ENCODE results near the gene LDB1.

Gene LDB1

DNA sequence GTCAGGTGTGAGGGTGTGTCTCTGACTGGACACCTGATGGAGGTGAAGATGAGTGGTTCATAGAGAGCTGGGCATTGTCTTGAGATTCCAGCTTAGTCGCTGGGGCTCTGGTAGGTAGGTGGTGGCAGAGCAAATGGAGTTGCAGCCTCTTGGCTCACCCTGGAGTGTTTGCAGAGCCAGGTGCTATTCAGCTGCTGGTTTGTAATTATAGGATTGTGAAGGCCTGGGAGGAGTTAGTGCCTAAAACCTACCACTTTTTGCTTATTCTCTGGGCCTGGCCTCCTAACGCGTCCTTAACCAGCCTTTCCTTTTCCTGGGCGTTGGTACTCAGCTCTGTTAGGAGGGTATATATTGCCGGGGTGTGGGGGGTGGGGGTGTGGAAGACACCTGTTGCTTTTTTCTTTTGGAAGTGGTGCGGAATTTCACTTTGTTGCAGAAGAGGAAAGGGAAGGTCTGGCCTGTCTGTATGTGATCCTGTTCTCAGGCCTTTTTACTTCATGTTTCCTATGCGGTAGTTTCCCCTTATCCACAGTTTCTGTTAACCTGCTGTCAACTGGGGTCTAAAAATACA lies 15.9 kb upstream of the LDB1 start:
- DNase-seq, result no peak

DNA sequence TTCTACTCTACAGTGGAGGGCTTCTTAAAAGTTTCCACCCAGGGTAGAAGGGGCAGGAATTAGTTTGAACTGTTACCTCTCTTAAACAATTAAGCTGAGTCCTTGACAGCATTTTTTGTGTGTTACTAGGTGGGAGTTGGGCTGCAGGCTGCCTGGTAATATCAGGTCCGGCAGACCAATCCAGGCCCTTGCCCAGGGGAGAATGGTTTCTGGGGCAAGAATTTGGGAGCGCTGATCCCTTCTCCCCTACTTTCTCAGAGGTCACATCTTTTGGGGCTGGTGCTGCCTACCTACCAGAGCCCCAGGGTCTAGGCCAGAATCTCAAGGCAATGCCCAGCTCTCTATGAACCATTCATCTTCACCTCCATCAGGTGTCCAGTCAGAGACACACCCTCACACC lies 14.2 kb upstream of the LDB1 start:
- DNase-seq, result no peak

DNA sequence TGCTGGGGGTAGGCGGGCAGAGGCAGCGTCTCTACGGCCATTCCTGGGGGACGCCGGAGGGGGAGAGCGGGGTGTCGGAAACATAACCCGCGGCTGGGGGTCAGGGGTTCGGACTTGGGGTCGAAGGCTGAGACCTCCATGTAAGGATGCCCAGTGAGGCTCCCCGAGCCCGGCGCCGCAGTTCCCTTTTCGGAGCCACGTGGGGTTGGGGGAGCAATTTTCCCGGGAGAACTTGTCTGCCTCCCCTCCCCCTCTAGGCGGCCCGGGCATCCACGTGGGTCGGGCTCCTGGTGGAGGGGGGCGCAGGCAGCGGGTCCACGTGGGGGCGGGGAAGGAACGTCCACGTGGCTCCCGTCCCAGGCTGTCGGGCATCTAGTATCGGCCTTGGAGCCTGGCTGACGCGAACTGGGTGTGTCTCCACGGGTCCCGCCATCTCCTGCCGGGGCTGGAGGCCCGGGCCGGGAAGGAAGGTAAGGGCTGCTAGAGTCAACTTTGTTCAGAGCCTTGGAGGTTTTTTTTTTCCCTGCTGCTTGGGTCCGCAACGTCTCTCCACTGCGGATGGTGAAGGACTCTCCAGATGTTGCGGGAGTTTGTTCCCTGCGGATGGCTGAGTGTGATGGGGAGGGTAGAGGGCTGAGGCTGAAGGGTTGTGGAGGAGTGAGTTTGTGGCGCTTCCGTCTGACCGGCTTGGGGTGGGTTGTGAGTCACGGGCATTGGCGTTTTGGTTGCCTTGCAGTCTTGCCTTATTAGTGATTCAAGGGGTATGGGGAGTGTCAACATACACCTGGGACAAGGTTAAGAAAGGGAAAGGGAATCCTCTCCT lies 13.4 kb upstream of the LDB1 start:
- peak in 2 of 5 donors; percentile 27 to 50 for DNase-seq

DNA sequence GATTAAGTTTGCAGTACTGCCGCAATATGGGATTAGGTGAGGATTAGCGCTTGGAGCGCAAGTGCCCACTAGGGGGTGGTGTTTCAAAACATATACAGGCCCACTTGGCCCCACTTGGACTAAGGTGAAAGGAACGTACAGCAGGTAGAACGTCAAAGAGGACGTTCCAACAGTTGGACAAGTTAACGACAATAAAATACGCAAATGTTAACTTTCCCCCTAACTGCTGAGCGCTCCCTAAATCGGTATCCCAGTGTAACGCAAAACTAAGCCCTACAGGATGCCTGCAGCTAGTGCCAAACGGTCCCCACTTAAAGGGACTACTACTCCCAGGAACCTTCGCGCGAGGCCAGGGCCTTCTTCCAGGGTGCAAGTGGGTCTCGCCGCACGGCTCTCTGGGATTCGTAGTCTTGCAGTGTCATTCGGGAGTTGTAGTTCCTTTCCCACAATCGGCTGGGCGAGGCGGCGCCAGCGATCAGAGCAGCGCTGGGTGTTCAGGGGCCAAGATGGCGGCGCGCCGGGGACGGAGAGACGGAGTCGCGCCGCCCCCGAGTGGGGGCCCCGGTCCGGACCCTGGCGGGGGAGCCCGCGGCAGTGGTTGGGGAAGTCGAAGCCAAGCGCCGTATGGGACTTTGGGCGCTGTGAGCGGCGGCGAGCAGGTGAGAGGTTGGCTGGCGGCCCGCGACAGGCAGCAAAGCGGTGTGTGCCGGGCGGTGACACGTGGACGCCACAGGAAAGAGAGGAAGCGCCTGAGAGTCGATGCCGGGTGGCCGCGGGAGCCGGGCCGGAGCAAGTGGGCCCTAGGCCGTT lies 12.6 kb upstream of the LDB1 start, which contains the start of gene PPRC1:
PPRC1 (plus strand) TSS at position 478 of the 810 bp plus-strand sequence; CDS start at position 507, 29 bp downstream.
- DNase-seq, result peak; percentile 93 to 98 (median 97)

DNA sequence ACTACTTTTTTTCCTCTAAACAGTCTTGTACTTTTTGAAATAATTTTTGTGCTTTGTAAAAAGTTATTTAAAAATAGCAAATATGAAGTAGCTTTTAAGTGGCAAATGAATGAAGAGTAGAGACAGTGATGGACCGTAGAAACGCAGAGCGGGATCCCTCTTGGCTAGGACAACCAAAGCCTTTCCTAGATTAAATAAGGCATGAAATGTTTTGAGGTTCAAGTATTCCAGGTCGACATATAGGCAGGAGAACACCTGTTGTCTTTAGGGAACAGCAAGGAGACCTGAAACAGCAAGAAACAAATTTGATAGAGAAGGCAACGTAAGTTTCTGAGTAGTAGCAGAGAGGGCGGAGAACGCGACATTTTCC lies 12.0 kb upstream of the LDB1 start:
- no peak for DNase-seq

DNA sequence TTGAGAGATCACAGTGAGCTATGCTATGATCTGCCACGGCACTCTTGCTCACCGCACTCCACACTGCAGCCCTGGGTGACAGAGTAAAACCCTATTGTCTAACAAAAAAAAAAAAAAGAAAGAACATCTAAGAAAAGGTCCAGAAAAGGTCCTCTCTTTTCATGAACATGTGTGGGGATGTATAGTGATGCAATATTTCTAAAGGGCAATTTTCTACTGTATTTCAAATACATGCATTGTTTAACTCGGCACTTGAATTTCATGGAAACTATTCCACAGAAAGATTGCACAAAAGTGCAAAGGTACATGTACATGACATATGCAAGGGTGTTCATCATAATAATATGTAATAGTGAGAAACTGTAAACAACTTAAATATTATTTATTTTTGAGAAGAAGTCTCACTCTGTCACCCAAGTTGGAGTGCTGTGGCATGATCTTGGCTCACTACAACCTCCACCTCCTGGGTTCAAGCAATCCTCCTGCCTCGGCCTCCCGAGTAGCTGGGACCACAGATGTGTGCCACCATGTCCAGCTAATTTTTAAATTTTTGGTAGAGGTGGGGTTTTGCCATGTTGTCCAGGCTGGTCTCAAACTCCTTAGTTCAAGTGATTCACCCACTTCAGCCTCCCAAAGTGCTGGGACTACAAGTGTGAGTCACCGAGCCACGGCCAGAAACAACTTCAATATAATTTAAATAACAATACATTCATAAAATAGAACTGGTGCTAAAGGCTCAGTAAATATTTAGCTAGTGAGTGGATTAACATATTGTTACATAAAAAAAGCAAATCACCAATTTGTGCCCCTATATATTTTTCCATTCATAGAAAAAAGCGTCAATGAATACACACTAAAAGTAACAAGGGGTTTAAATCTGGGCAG lies 11.4 kb upstream of the LDB1 start:
- no peak for DNase-seq

DNA sequence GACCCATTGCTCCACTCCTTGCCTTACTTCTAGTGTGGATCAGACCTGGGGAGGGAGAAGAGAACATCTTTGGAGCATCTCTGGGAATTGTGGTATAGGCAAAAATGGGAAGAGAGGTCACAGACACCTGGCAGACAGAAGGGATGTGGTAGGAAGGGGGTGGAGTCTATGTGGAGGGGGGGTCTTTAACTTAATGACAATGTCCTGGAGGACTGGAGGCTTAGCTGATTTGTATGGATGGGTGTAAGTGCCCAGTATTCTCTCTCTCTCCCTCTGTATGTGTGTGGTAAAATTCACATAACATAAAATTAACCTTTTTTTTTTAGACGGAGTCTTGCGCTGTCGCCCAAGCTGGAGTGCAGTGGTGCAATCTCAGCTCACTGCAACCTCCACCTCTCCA lies 3.1 kb upstream of the LDB1 start:
- no peak for DNase-seq

DNA sequence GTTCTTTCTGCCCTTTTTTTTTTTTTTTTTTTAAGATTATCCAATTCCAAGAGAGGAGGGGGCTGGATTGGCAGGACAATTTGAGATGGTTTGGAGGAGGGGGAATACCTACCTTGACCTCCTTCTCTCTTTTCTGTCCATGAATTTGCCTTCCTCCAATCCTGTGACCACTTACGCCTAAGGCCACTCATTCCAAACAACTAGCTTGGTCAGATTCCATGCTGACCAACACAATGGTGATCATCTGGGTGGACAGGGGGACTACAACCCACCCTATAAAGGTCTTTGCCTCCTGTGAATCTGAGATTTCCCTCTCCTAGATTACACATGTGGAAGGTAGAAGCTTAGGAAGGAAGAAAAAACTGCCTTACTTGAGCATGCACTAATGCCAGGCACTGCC lies 2.3 kb upstream of the LDB1 start:
- DNase-seq, result no peak

DNA sequence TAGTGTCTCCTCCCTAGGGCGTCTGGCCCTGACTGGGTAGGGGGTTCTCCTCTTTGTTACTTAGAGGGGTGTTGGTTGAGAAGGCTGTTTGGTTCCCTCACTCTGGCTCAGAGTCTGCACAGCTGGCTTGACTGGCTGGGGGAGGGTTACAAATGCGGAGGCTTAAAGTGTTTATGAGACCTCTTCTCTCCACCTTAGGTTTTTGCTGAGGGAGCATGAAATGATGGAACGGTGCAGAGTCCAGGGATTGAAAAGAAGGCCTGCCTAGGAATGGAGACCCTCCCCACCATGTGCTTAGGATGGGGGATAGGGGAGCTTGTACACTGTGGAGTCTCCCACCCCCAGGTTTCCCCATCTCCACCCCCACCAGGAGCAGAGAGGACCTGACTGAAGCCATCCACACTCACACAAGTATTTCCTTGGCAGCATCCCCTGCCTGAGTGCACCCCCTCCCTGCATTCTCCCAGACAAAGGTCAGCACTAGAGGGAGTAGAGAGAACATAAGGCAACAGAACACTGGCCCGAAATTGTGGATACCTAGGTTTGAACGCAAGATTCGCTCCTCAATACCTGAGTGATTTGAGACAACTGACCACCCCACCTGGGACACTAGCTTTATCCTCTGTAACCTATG lies 1.7 kb upstream of the LDB1 start:
- DNase-seq, result no peak

DNA sequence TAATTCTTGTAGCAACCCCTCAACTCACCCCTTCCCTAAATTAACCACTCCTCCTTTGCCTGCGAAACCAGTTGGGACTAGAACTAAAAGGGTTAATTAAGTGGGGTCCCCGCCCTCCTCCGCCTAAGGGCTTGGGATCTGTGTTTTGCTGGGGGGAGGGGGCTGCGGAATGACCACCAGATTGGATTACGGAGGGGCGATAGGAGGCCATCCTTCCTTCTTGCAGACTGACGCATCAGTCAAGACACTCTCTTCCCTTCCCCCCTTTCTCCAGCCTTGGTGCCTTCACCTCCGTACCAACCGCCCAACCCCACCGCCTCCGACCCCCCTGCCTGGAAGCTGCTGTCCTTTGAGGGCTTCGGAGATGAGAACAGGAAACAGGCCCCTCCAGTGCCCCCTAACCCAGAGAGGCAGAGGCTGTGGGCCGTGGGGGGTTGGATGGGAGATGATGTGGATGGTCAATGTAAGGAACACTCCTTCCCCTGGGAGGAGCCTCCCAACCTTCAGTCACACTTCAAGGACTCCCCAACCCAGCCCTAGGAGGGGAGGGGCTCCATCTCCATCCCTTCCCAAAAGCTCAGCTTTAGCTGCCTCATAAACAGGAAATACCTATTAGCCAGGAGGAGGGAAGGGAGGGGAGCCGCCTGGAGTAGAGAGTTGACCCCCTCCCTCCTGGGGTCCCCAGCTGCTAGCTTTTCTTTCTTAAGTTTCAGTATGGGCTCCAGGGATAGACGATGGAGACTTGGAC lies 997 bp upstream of the LDB1 start:
- no peak for DNase-seq

DNA sequence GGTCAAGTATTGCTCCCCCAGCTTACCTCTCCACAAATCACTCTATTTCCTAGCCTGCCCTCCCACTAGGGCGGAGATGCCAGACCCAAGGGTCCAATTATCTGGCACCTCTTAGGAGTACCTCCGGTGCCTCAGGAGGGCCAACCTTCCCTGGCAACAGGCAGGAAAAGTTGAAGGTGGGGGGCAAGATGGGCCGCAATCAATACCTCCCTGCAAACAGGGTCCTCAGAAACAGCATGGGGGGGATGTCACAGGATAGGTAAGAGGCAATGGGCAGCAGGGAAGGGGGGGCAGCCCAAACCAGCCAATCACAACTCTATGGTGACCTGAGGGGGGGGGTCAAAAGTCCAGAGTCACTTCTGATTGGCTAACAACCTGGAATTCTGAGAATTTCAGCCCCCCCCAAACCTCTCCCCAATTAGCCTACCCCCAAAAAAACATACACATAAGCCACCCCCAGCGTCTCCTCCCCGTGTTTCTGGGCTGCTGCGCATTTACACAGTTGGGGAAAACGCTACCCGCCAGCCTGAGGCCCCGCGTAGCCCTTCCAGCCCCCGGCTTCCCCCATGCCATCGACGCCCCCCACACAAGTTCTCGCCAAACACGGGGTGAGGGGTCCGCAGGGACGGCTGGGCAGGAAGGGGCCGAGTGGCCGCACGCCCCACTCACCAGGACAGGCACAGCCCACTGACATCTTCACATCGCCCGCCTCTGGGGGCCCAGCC lies 589 bp downstream of the LDB1 start:
- DNase-seq, result peak in 1 of 5 donors; percentile 76

DNA sequence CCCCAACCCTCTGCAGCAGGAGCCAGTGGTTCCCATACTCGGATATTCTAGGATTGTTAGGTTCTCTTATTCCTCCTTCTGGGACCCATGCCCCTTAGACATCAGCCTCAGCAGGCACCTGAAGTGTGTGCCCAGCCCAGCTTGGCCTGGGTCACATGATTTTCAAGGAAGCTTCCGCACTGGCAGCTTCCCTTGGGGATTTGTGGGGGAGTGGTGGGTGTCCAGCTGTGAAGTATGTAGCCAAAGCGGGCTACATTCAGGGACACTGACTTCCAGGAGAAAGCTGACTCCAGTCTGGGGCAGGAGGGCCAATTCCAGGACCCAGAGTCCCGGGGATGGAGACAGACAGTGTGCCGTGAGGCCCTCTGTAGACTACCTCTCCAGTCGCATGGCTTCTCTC lies 1.3 kb downstream of the LDB1 start:
- DNase-seq, result no peak

DNA sequence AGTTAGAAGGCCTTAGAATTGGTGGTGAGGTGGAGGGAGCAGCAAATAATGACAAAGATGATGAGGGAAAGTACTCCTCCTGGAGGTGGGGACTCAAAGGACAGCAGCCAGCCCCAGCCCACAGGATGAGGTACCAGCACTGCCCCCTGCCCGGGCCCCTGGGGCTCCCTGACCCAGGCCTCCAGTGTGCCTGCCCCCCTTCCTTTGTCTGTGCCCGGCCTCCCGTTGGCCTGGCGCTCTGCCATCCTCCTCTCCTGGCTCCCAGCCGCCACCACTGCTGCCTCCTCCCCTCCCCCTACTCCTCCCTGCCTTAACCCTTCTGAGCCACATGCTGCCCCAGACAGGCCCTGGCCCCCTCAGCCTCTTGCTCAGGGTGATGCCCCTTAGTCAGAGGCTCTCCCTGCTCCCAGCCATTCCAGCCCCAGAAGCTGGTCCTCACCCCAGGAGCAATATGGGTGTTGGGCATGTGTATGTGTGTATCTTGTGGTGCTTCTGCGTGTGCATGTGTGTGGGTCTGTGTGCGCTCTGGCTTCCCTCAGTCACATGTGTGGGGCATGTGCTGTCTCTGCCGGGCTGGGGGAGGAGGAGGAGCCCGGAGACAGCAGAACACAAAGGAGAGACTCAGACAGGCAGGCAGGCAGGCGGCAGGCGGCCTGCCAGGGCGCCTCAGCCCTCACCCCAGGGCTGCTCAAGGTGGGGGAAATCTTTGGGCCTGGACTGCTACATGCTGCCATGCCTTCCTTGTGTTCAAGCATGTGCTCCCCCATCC lies 2.6 kb downstream of the LDB1 start:
- DNase-seq, result peak; percentile 34 to 67 (median 59)

DNA sequence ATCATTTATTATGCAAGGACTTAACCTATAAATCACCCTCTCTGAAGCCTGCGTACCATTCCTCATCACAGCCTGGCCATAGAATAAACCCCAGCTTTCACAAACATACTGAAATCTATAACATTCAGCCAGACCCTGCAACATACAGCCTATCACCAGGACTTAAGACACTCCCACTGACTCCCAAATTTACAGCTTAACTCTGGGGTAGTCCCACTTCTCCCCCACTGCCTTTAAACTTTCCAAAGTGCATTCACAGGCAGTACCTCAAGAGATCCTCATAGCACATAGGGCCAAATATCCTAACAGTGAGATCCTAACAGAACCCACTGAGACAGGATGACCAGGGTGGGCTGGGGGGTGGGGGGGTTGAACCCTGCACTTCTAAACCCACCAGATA lies 3.5 kb downstream of the LDB1 start:
- DNase-seq, result no peak

DNA sequence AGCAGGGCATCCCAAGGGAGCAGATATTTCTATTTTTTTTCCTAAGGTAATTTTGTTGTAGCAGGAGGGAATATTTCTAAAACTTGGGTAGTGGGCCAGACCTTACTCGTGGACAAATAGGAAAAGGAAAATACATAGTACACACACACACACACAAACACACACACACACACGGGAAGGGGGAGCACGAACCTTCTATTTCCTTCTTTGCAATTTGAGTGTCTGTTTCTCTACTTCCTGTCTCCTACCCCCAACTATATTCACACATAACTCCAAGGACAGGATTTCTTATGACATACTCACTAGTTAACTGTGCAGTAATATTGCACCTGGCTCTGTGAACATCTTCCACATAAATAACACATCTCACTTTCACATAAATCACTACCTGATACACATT lies 4.4 kb downstream of the LDB1 start:
- DNase-seq, result peak in 1 of 5 donors; percentile 38

DNA sequence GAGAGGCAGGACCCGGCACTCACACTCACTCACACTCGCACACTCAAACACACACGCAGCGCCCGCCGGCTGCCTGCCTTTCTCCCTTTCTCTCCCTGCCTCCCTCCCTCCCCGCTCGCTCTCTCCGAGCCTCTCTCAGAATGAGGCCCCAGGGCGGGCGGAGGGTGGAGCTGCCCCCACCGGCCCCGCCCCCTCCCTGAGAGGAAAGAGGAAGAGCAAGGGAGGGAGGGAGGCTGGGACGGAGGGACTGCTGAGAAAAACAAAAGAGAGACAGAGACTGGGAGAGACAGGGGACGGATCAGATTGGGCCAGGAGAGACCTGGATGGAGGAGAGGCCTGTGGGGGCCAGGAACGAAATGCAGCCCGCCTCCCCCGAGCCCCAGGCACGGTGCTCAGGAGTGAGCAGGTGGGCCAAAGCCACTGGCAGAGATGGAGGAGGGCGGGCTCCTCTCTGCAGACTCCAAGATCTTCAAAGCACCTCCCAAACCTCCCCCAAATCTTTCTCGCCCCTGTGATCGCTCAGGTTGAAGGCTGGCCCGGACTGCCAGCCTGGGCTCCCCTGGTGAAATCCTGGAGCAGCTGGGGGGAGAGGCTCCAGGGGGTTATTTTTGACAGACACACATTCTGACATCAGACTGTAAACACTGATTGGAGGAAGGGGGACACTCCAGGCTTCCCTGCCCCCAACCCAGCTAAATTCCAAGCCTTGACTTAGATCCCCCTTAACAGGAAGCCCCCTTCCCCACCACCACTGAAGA lies 5.1 kb downstream of the LDB1 start:
- DNase-seq, result peak; percentile 68 to 85 (median 76)

DNA sequence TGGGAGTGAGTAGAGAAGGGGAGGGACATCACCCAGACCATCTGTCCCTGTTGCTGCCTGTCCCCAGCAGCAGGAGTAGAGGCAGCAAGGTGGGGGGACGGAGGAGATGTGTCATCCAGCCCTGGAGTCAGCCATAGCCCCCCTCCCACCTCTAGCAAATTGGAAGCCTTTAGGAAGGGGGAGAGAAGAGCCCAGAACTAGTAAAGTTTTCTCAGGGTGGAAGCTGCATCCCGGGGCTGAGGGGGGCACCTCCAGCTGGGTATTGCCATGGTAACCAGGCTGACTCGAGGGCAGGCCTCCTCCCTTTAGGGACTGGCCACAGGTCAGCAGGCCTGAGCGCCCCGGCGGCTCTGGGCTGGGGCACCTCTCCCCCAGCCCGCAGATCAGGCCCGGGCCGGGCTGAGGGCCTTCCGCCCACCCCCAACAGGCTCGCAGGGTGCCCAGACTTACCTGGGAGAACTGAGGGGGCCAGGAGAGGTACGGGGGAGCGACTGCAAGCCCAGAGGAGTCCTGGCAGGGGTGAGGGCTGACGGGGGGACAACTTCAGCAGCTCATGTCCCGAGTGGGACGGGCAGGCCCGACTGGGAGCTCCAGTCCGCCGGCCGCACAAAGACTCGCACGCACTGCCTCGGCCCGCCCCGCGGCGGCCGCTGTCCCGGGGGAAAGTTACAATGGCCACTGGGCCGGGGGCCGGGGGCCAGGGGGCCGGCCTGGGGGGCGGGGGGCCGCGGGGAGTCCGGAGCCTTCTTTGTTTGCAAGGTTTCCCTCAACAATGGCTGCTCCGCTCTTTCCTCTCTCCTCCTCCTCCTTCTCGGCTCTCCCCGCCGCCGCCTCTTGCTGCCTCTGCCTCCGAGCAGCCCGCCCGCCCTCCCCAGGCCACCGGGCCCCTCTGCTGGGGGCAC lies 6.0 kb downstream of the LDB1 start:
- DNase-seq, result no peak
